Central memory CD8-positive, alpha-beta T cell (primary cell): Measurements from ENCODE around the gene SLC19A2.

Source experiments
- ATAC-seq: fragments of 150-1000 bp; cut with Tn5 transposase; replicated peaks from 2 replicates; pipeline ENCODE4 v1.10.0; 2022; ENCODE audit warnings: mild to moderate bottlenecking, moderate FRiP score, moderate number of reproducible peaks; ENCODE audit not compliant: poor library complexity, severe bottlenecking; ENCODE audit errors: extremely low read depth
- DNase-seq, 2 donors: peaks; one replicate each; pipeline ENCODE4 v3.0.0; 2021; ENCODE audit warnings: low spot score in 2 of 2
- H3K27ac Mint-ChIP-seq: one replicate; pipeline ENCODE4 v1.8.0; 2022; ENCODE audit warnings: low read depth, mild to moderate bottlenecking, moderate library complexity, mixed read lengths
- H3K27me3 Mint-ChIP-seq: one replicate; pipeline ENCODE4 v1.8.0; 2022; ENCODE audit warnings: mixed read lengths
- H3K36me3 Mint-ChIP-seq: one replicate; pipeline ENCODE4 v1.8.0; 2022; ENCODE audit warnings: mild to moderate bottlenecking, moderate library complexity, mixed read lengths; ENCODE audit not compliant: insufficient read depth
- H3K4me1 Mint-ChIP-seq: one replicate; pipeline ENCODE4 v1.8.0; 2022; ENCODE audit warnings: mixed read lengths
- H3K4me3 Mint-ChIP-seq: one replicate; pipeline ENCODE4 v1.8.0; 2022; ENCODE audit warnings: mild to moderate bottlenecking, moderate library complexity, mixed read lengths
- H3K9me3 Mint-ChIP-seq: one replicate; pipeline ENCODE4 v1.8.0; 2022; ENCODE audit warnings: mixed read lengths

SLC19A2 gene

GRCh38 chr1:169497317-169497716, 11.6 kb upstream of the SLC19A2 start:
- DNase-seq (no peak), ATAC-seq (no peak)
- no peaks in the 10 kb centered on the region for H3K4me1 Mint-ChIP-seq
- peaks cover 50% of the 10 kb centered on the region for H3K27me3 Mint-ChIP-seq
- no peak overlapping the region for H3K27ac Mint-ChIP-seq
- H3K36me3 Mint-ChIP-seq, result no peaks in the 10 kb centered on the region
- no peaks in the 10 kb centered on the region for H3K9me3 Mint-ChIP-seq
- no peak overlapping the region for H3K4me3 Mint-ChIP-seq

GRCh38 chr1:169495916-169496315, 10.2 kb upstream of the SLC19A2 start:
- no peak overlapping the region for H3K27ac Mint-ChIP-seq
- H3K4me1 Mint-ChIP-seq, result no peaks in the 10 kb centered on the region
- H3K27me3 Mint-ChIP-seq, result peaks cover 49% of the 10 kb centered on the region

GRCh38 chr1:169495046-169495775, 9.5 kb upstream of the SLC19A2 start:
- Mint-ChIP-seq H3K27ac (no peak overlapping the region), H3K4me3 (no peak overlapping the region), H3K9me3 (no peaks in the 10 kb centered on the region), H3K4me1 (no peaks in the 10 kb centered on the region), H3K27me3 (peaks cover 41% of the 10 kb centered on the region), H3K36me3 (no peaks in the 10 kb centered on the region)
- ATAC-seq (no peak), DNase-seq (no peak)

More at GRCh38 chr1:169495916-169496315, 10.2 kb upstream of the SLC19A2 start:
- H3K9me3 Mint-ChIP-seq, result no peaks in the 10 kb centered on the region
- ATAC-seq (no peak), DNase-seq (no peak)
- no peak overlapping the region for H3K4me3 Mint-ChIP-seq
- H3K36me3 Mint-ChIP-seq, result no peaks in the 10 kb centered on the region

- Mint-ChIP-seq H3K36me3 (no peaks in the 10 kb centered on the region), H3K27ac (no peak overlapping the region), H3K4me3 (no peak overlapping the region), H3K27me3 (peaks cover 33% of the 10 kb centered on the region), H3K4me1 (no peaks in the 10 kb centered on the region), H3K9me3 (no peaks in the 10 kb centered on the region)
- DNase-seq, result no peak
- no peak for ATAC-seq
Measured at GRCh38 chr1:169494343-169494742, 8.6 kb upstream of the SLC19A2 start.

- Mint-ChIP-seq H3K9me3 (no peaks in the 10 kb centered on the region), H3K36me3 (no peaks in the 10 kb centered on the region), H3K4me1 (no peaks in the 10 kb centered on the region), H3K4me3 (no peak overlapping the region), H3K27ac (no peak overlapping the region), H3K27me3 (peaks cover 22% of the 10 kb centered on the region)
- ATAC-seq (no peak), DNase-seq (no peak)
Measured at GRCh38 chr1:169493251-169493650, 7.5 kb upstream of the SLC19A2 start.

GRCh38 chr1:169491845-169492281, 6.1 kb upstream of the SLC19A2 start:
- Mint-ChIP-seq H3K4me1 (peaks cover under 1% of the 10 kb centered on the region), H3K4me3 (no peak overlapping the region), H3K27ac (no peak overlapping the region), H3K9me3 (no peaks in the 10 kb centered on the region), H3K27me3 (peaks cover 12% of the 10 kb centered on the region), H3K36me3 (no peaks in the 10 kb centered on the region)
- ATAC-seq (no peak), DNase-seq (no peak)

- Mint-ChIP-seq H3K4me1 (peaks cover 31% of the 10 kb centered on the region), H3K27ac (no peak overlapping the region), H3K4me3 (no peak overlapping the region), H3K27me3 (no peaks in the 10 kb centered on the region), H3K36me3 (no peaks in the 10 kb centered on the region), H3K9me3 (no peaks in the 10 kb centered on the region)
- no peak for ATAC-seq
- no peak for DNase-seq
Measured at GRCh38 chr1:169488157-169488556, 2.4 kb upstream of the SLC19A2 start.

GRCh38 chr1:169487561-169487960, 1.8 kb upstream of the SLC19A2 start:
- ATAC-seq, result no peak
- peaks cover 34% of the 10 kb centered on the region for H3K4me1 Mint-ChIP-seq
- no peak overlapping the region for H3K27ac Mint-ChIP-seq
- no peak overlapping the region for H3K4me3 Mint-ChIP-seq
- no peaks in the 10 kb centered on the region for H3K9me3 Mint-ChIP-seq
- DNase-seq, result no peak
- H3K27me3 Mint-ChIP-seq, result no peaks in the 10 kb centered on the region
- H3K36me3 Mint-ChIP-seq, result no peaks in the 10 kb centered on the region

- Mint-ChIP-seq H3K27me3 (no peaks in the 10 kb centered on the region), H3K4me3 (peak overlapping the region; percentile 87), H3K36me3 (no peaks in the 10 kb centered on the region), H3K27ac (no peak overlapping the region), H3K4me1 (peaks cover 37% of the 10 kb centered on the region), H3K9me3 (no peaks in the 10 kb centered on the region)
- no peak for DNase-seq
- ATAC-seq, result no peak
Measured at GRCh38 chr1:169487133-169487532, 1.4 kb upstream of the SLC19A2 start.

- peak overlapping the region; percentile 92 for H3K27ac Mint-ChIP-seq
- ATAC-seq (no peak), DNase-seq (no peak)
- H3K9me3 Mint-ChIP-seq, result no peaks in the 10 kb centered on the region
- no peaks in the 10 kb centered on the region for H3K27me3 Mint-ChIP-seq
- peaks cover 37% of the 10 kb centered on the region for H3K4me1 Mint-ChIP-seq
- peak overlapping the region; percentile 87 for H3K4me3 Mint-ChIP-seq
- H3K36me3 Mint-ChIP-seq, result no peaks in the 10 kb centered on the region
Measured at GRCh38 chr1:169486281-169487051, 722 bp upstream of the SLC19A2 start.

- ATAC-seq, result peak; percentile 37
- H3K27me3 Mint-ChIP-seq, result no peaks in the 10 kb centered on the region
- no peak for DNase-seq
- H3K9me3 Mint-ChIP-seq, result no peaks in the 10 kb centered on the region
- H3K4me1 Mint-ChIP-seq, result peaks cover 44% of the 10 kb centered on the region
- no peaks in the 10 kb centered on the region for H3K36me3 Mint-ChIP-seq
- peak overlapping the region; percentile 92 for H3K27ac Mint-ChIP-seq
- H3K4me3 Mint-ChIP-seq, result peak overlapping the region; percentile 87
Measured at GRCh38 chr1:169484683-169485430, 887 bp downstream of the SLC19A2 start.

GRCh38 chr1:169484101-169484500, 1.6 kb downstream of the SLC19A2 start:
- Mint-ChIP-seq H3K27me3 (no peaks in the 10 kb centered on the region), H3K27ac (no peak overlapping the region), H3K4me3 (peak overlapping the region; percentile 87), H3K36me3 (no peaks in the 10 kb centered on the region), H3K4me1 (peaks cover 44% of the 10 kb centered on the region), H3K9me3 (no peaks in the 10 kb centered on the region)
- no peak for DNase-seq
- ATAC-seq, result no peak
